ENCODE measurements around the gene CRABP2.

DNA sequence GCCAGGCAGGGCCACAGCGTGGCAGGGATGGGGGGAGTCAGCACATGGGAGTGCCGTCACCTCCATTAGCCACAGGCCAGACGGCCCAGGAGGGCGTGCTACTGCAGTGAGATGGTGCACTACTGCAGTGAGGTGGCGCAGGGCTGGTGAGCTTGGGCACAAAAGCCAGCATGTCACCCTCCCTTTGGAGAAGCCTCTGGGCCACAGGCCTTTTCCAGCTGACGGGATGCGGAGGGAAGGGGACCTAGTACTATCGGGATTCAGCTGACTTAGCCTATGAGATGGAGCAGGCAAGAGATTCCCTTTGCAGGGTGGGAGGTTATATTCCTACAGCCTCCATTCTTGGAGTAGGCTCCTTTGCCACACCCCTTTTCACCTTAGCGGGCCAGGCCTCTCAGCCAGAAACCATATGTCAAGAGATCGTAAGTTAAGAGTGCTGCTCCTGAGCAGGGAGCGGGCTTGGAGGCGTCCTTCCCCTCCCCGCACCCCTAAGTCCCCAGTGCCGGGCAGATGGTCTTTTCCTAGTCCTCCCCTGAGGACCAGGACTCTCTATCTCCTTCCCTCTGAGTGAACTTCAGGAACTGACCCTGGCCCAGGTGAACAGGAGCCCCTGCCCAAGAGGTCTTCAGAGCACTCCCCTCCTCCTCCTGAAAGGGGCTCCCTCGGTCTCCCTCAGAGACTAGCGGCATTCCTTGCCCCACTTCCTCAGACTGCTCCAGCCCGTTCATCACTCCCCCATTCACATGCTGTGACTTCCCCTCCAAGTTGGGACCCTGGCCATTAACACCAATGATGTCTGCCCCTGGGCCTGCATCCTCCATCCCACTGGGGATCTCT lies 36.4 kb downstream of the CRABP2 start:
- TF ChIP-seq, protein P1, sequence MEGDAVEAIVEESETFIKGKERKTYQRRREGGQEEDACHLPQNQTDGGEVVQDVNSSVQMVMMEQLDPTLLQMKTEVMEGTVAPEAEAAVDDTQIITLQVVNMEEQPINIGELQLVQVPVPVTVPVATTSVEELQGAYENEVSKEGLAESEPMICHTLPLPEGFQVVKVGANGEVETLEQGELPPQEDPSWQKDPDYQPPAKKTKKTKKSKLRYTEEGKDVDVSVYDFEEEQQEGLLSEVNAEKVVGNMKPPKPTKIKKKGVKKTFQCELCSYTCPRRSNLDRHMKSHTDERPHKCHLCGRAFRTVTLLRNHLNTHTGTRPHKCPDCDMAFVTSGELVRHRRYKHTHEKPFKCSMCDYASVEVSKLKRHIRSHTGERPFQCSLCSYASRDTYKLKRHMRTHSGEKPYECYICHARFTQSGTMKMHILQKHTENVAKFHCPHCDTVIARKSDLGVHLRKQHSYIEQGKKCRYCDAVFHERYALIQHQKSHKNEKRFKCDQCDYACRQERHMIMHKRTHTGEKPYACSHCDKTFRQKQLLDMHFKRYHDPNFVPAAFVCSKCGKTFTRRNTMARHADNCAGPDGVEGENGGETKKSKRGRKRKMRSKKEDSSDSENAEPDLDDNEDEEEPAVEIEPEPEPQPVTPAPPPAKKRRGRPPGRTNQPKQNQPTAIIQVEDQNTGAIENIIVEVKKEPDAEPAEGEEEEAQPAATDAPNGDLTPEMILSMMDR (IDR thresholded peaks at IDR 0.05; ENCODE audit: borderline replicate concordance, extremely low read depth, low read length, poor library complexity, severe bottlenecking) = no peak
- TF ChIP-seq EZH2 (IDR thresholded peaks at IDR 0.05; ENCODE audit: borderline replicate concordance, low read depth, low read length, severe bottlenecking) = no peak
